Measurements from ENCODE around the gene PUS1.

- TF ChIP-seq TAF1 (IDR thresholded peaks at IDR 0.05; ENCODE audit: low read depth) (peak; percentile 57), REST (IDR thresholded peaks at IDR 0.05; ENCODE audit: low read depth) (no peak), CREB1 (IDR thresholded peaks at IDR 0.05; ENCODE audit: low read depth) (no peak), FOXM1 (IDR thresholded peaks at IDR 0.05; ENCODE audit: borderline replicate concordance, low read depth) (no peak), NFIC (IDR thresholded peaks at IDR 0.05) (no peak), TEAD4 (IDR thresholded peaks at IDR 0.05) (no peak), TCF12 (IDR thresholded peaks at IDR 0.05; ENCODE audit: low read depth) (no peak; the same call in 1 of the 2 replicates), EGR1 (IDR thresholded peaks at IDR 0.05) (peak; percentile 63; the same call in 1 of the 2 replicates), EP300 (IDR thresholded peaks at IDR 0.05; ENCODE audit: borderline replicate concordance) (no peak), YY1 (IDR thresholded peaks at IDR 0.05; ENCODE audit: low read depth) (peak; percentile 54; the same call in 1 of the 2 replicates), USF1 (IDR thresholded peaks at IDR 0.05) (peak; percentile 96), CEBPB (IDR thresholded peaks at IDR 0.05) (0 out of 2 replicates have a peak, but pooled peaks have one; percentile 4)
Measured at GRCh38 chr12:131928711-131929580, at the start of gene PUS1.
